Caco-2 (cell line): ENCODE results near the gene SBNO2. TPM values are rescaled to one million over a fixed set of nuclear protein-coding genes. Genes with fewer than 3 reads are reported as not detected.

Experiments
- BruUV-seq: library from RNA; stranded (reverse); fragments of 400-500 nt; replicated peaks from 2 replicates; lab custom pipeline; 2021; lab: Mats Ljungman, UMichigan
- CTCF ChIA-PET: fragments of 300-600 bp; sonication (Branson Sonifier 250); formaldehyde crosslinking; loops from one replicate; lab custom pipeline; 2022; ENCODE audit warnings: antibody characterized with exemption; lab: Charles Lee
- POLR2A ChIA-PET: fragments of 300-600 bp; sonication (Branson Sonifier 250); formaldehyde crosslinking; loops from one replicate; lab custom pipeline; 2022; ENCODE audit warnings: antibody characterized with exemption; lab: Charles Lee
- DNase-seq, 2 experiments: peaks; one replicate each; pipeline versions ENCODE4 v3.0.0 to v3.0.0-alpha.2; 2020 to 2022
- H3K27me3 ChIP-seq: replicated peaks from 2 replicates; pipeline ENCODE4 v1.6.0; 2011; ENCODE audit warnings: low read length; ENCODE audit not compliant: control insufficient read depth, insufficient read depth
- H3K36me3 ChIP-seq: 2 replicates; pipeline ENCODE4 v1.5.1; 2011; ENCODE audit warnings: low read length; ENCODE audit not compliant: control insufficient read depth, insufficient read depth
- H3K4me1 ChIP-seq: fragments of 250-450 bp; sonication (Bioruptor Pico); 2 replicates; pipeline ENCODE4 v1.5.1; 2020; ENCODE audit warnings: mild to moderate bottlenecking
- H3K4me3 ChIP-seq: 2 replicates; pipeline ENCODE4 v1.5.1; 2011; ENCODE audit warnings: low read depth, mild to moderate bottlenecking, control low read depth, low read length
- H3K9me3 ChIP-seq: fragments of 250-450 bp; sonication (Bioruptor Pico); 2 replicates; pipeline ENCODE4 v1.5.1; 2020; ENCODE audit warnings: mild to moderate bottlenecking, moderate library complexity
- H3K27ac Mint-ChIP-seq: one replicate; pipeline ENCODE4 v1.8.0; 2022; ENCODE audit warnings: mixed read lengths; ENCODE audit not compliant: unreplicated experiment
- H3K27me3 Mint-ChIP-seq: one replicate; pipeline ENCODE4 v1.8.0; 2022; ENCODE audit warnings: mixed read lengths; ENCODE audit not compliant: insufficient read depth, unreplicated experiment
- H3K36me3 Mint-ChIP-seq: one replicate; pipeline ENCODE4 v1.8.0; 2022; ENCODE audit warnings: mild to moderate bottlenecking, mixed read lengths; ENCODE audit not compliant: insufficient read depth, unreplicated experiment
- H3K4me1 Mint-ChIP-seq: one replicate; pipeline ENCODE4 v1.8.0; 2022; ENCODE audit warnings: low read depth, mixed read lengths; ENCODE audit not compliant: unreplicated experiment
- H3K4me3 Mint-ChIP-seq: one replicate; pipeline ENCODE4 v1.8.0; 2022; ENCODE audit warnings: mild to moderate bottlenecking, moderate library complexity, mixed read lengths; ENCODE audit not compliant: unreplicated experiment
- H3K9me3 Mint-ChIP-seq: one replicate; pipeline ENCODE4 v1.8.0; 2022; ENCODE audit warnings: mixed read lengths; ENCODE audit not compliant: unreplicated experiment
- CTCF ChIP-seq, 2 experiments: fragments of 200-600 bp in 1 of 2; IDR thresholded peaks; 1 replicate in 1 of 2; 2 replicates in 1 of 2; pipeline versions ENCODE4 v1.5.1 to v1.8.0; 2011 to 2022; ENCODE audit warnings: antibody characterized with exemption in 1 of 2, control low read depth in 1 of 2, inconsistent platforms in 1 of 2, low read depth in 1 of 2, low read length in 1 of 2, mild to moderate bottlenecking in 1 of 2, moderate library complexity in 1 of 2; ENCODE audit not compliant: insufficient read depth in 1 of 2, severe bottlenecking in 1 of 2, unreplicated experiment in 1 of 2
- intact Hi-C: fragments of 100-400 bp; cut with micrococcal nuclease; formaldehyde crosslinking; loops from one replicate; pipeline ENCODE4 v1.10.0; 2022; ENCODE audit not compliant: unreplicated experiment
- total RNA-seq: library from RNA; stranded (reverse); gene quantifications from 2 replicates; pipeline ENCODE4 v1.2.3, GENCODE V29; 2022

Gene SBNO2
- total RNA-seq, 1 experiment from 2014 or later, result 41.2 TPM

- peaks cover 5% of the 10 kb centered on the region; the same call in 1 of the 2 replicates for H3K4me1 ChIP-seq
- H3K4me3 ChIP-seq, result no peak overlapping the region
- intact Hi-C loops, result no loop called here
- H3K9me3 ChIP-seq, result no peaks in the 10 kb centered on the region
- H3K27me3 Mint-ChIP-seq, result no peaks in the 10 kb centered on the region
- no peaks in the 10 kb centered on the region for H3K4me1 Mint-ChIP-seq
- no peaks in the 10 kb centered on the region; the same call in 1 of the 2 replicates for H3K36me3 ChIP-seq
- no peaks in the 10 kb centered on the region for H3K27me3 ChIP-seq
- H3K4me3 Mint-ChIP-seq, result no peak overlapping the region
- TF ChIP-seq CTCF (IDR thresholded peaks at IDR 0.05; ENCODE audit: insufficient read depth in 1 of 2, low read depth in 1 of 2, low read length in 1 of 2, severe bottlenecking in 1 of 2, unreplicated experiment in 1 of 2), result no peak
- CTCF ChIA-PET, result no interaction called here
- H3K9me3 Mint-ChIP-seq, result no peaks in the 10 kb centered on the region
- POLR2A ChIA-PET, result no interaction called here
- no peak overlapping the region for H3K27ac Mint-ChIP-seq
- peaks cover 70% of the 10 kb centered on the region for H3K36me3 Mint-ChIP-seq
- BruUV-seq, result no TSS peak
- no peak for DNase-seq
Measured at GRCh38 chr19:1089126-1089771, 84.8 kb downstream of the SBNO2 start.

GRCh38 chr19:1088416-1089010 lies 85.6 kb downstream of the SBNO2 start:
- intact Hi-C loops, result no loop called here
- no peaks in the 10 kb centered on the region for H3K27me3 ChIP-seq
- no peaks in the 10 kb centered on the region; the same call in 1 of the 2 replicates for H3K36me3 ChIP-seq
- no peaks in the 10 kb centered on the region for H3K9me3 ChIP-seq
- Mint-ChIP-seq H3K4me3 (no peak overlapping the region), H3K27ac (peak overlapping the region; percentile 60), H3K4me1 (no peaks in the 10 kb centered on the region), H3K27me3 (no peaks in the 10 kb centered on the region), H3K36me3 (peaks cover 74% of the 10 kb centered on the region), H3K9me3 (no peaks in the 10 kb centered on the region)
- no peak for DNase-seq
- H3K4me3 ChIP-seq, result no peak overlapping the region
- ChIA-PET POLR2A (no interaction called here), CTCF (no interaction called here)
- TF ChIP-seq CTCF (IDR thresholded peaks at IDR 0.05; ENCODE audit: insufficient read depth in 1 of 2, low read depth in 1 of 2, low read length in 1 of 2, severe bottlenecking in 1 of 2, unreplicated experiment in 1 of 2), result no peak
- no peaks in the 10 kb centered on the region for H3K4me1 ChIP-seq
- no TSS peak for BruUV-seq

- H3K27me3 Mint-ChIP-seq, result no peaks in the 10 kb centered on the region
- no peak for TF ChIP-seq CTCF (IDR thresholded peaks at IDR 0.05; ENCODE audit: insufficient read depth in 1 of 2, low read depth in 1 of 2, low read length in 1 of 2, severe bottlenecking in 1 of 2, unreplicated experiment in 1 of 2)
- Histone ChIP-seq H3K27me3 (no peaks in the 10 kb centered on the region), H3K9me3 (no peaks in the 10 kb centered on the region), H3K4me1 (no peaks in the 10 kb centered on the region), H3K4me3 (no peak overlapping the region), H3K36me3 (no peaks in the 10 kb centered on the region; the same call in 1 of the 2 replicates)
- DNase-seq, result no peak
- no peaks in the 10 kb centered on the region for H3K4me1 Mint-ChIP-seq
- H3K9me3 Mint-ChIP-seq, result no peaks in the 10 kb centered on the region
- peak overlapping the region; percentile 60 for H3K27ac Mint-ChIP-seq
- intact Hi-C loops, result no loop called here
- CTCF ChIA-PET, result no interaction called here
- POLR2A ChIA-PET, result no interaction called here
- TSS peak; percentile 5 for BruUV-seq
- peaks cover 74% of the 10 kb centered on the region for H3K36me3 Mint-ChIP-seq
- H3K4me3 Mint-ChIP-seq, result no peak overlapping the region
Measured at GRCh38 chr19:1087813-1088415, 86.2 kb downstream of the SBNO2 start.
